BE2C (cell line): ENCODE data around the gene PIN1.

Source experiments
- DNase-seq: peaks from one replicate; pipeline ENCODE4 v3.0.0-alpha.2; 2020
- H3K27me3 ChIP-seq: fragments of 250-450 bp; sonication (Bioruptor Pico); 2 replicates; pipeline ENCODE4 v1.5.1; 2020; ENCODE audit warnings: mild to moderate bottlenecking
- H3K36me3 ChIP-seq: fragments of 250-450 bp; sonication (Bioruptor Pico); 2 replicates; pipeline ENCODE4 v1.5.1; 2020; ENCODE audit warnings: mild to moderate bottlenecking
- H3K4me1 ChIP-seq: fragments of 250-450 bp; sonication (Bioruptor Pico); 2 replicates; pipeline ENCODE4 v1.5.1; 2020
- H3K4me3 ChIP-seq: 2 replicates; pipeline ENCODE4 v1.5.1; 2011; ENCODE audit warnings: low read depth, low read length
- H3K9me3 ChIP-seq: fragments of 250-450 bp; sonication (Bioruptor Pico); 2 replicates; pipeline ENCODE4 v1.5.1; 2020
- TF ChIP-seq, protein P1 (sequence below): IDR thresholded peaks from 2 replicates; pipeline ENCODE4 v1.5.1; 2012; ENCODE audit warnings: mild to moderate bottlenecking, low read depth, low read length

Gene PIN1

DNA sequence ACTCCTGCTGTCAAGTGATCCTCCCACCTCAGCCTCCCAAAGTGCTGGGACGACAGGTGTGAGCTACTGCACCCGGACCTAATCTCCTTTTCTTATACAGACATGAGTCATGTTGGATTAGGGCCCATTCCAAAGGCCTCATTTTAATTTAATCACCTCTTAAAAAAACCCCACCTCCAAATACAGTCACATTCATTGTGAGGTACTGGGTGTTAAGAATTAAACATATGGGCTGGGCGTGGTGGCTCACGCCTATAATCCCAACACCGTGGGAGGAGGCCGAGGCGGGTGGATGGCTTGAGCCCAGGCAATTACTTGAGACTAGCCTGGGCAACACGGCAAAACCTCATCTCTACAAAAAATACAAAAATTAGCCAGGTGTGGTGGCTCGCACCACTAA is 46.6 kb downstream of the PIN1 start:
- Histone ChIP-seq H3K4me3 (no peak overlapping the region), H3K27me3 (no peaks in the 10 kb centered on the region), H3K9me3 (no peaks in the 10 kb centered on the region), H3K4me1 (no peaks in the 10 kb centered on the region), H3K36me3 (no peaks in the 10 kb centered on the region)
- no peak for DNase-seq
- TF ChIP-seq, protein P1, sequence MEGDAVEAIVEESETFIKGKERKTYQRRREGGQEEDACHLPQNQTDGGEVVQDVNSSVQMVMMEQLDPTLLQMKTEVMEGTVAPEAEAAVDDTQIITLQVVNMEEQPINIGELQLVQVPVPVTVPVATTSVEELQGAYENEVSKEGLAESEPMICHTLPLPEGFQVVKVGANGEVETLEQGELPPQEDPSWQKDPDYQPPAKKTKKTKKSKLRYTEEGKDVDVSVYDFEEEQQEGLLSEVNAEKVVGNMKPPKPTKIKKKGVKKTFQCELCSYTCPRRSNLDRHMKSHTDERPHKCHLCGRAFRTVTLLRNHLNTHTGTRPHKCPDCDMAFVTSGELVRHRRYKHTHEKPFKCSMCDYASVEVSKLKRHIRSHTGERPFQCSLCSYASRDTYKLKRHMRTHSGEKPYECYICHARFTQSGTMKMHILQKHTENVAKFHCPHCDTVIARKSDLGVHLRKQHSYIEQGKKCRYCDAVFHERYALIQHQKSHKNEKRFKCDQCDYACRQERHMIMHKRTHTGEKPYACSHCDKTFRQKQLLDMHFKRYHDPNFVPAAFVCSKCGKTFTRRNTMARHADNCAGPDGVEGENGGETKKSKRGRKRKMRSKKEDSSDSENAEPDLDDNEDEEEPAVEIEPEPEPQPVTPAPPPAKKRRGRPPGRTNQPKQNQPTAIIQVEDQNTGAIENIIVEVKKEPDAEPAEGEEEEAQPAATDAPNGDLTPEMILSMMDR: no peak

DNA sequence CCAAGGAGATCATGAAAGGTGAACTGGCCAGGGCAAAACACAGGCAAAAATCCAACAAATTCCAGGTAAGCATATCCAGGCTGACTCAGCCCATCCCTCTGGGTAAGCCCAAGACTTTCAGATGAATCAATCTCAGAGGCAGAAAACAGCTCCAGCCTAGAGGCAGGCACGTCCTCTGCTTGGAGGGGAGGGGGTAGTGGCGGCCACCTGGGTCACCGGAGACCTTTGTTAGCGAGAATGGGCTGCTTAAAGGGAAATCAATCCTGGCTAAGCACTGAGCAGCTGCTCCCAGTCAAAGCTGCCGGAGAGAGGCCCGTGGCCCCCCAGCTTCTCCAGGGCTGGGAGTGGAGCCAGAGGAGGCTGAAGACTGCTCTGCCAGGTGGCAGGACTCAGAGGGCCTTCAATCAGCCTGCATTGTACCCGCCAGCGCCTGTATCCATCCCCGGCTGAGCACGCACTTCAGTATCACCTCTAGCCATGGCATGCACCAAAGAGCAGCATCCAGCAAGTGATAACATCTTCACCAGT is 48.2 kb downstream of the PIN1 start:
- H3K4me3 ChIP-seq: no peak overlapping the region
- no peaks in the 10 kb centered on the region for H3K4me1 ChIP-seq
- TF ChIP-seq, protein P1: no peak
- no peak for DNase-seq
- H3K27me3 ChIP-seq: no peaks in the 10 kb centered on the region
- no peaks in the 10 kb centered on the region for H3K36me3 ChIP-seq
- H3K9me3 ChIP-seq: no peaks in the 10 kb centered on the region

DNA sequence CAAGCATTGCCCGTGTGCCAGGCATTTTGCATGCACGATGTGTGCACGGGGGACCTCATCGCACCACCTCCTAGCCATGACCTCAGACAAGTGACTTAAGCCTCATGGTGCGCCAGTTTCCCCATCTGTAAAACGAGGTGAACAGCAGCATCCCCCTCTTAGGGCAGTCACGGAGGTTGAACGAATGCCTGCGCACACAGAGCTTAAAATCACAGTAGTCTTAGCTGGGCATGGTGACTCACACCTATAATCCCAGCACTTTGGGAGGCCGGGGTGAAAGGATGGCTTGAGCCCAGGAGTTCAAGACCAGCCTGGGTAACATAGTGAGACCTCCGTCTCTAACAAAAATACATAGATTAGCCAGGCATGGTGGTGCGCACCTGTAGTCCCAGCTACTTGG is 48.6 kb downstream of the PIN1 start:
- no peaks in the 10 kb centered on the region for H3K4me1 ChIP-seq
- TF ChIP-seq, protein P1: no peak
- no peak for DNase-seq
- H3K27me3 ChIP-seq: no peaks in the 10 kb centered on the region
- no peaks in the 10 kb centered on the region for H3K36me3 ChIP-seq
- H3K4me3 ChIP-seq: no peak overlapping the region
- H3K9me3 ChIP-seq: no peaks in the 10 kb centered on the region

DNA sequence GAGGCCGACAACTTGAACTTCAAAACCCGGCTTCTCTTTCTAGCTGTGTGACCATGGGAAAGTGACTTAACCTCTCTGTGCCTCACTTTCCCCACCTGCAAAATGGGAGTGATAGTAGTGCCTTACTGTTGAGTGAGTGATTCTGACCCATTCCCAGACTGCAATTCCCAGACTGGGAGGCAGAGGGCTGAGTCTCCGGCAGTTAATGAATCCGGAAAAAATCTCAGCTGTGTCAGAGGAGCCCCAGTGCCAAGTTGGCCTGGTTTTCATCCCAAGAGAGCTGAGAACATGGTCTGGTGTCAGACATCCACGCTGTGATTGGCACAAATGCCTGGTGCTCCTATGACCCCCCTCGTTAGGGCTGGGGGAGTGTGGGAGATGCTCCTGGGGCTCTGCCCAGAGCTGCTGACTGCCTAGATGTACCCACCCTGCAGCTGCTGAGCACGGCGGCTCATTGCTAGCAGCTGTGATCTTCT is 50.0 kb downstream of the PIN1 start:
- no peaks in the 10 kb centered on the region for H3K4me1 ChIP-seq
- peak; percentile 26 for DNase-seq
- TF ChIP-seq, protein P1: peak; percentile 29
- H3K9me3 ChIP-seq: no peaks in the 10 kb centered on the region
- no peaks in the 10 kb centered on the region for H3K36me3 ChIP-seq
- H3K4me3 ChIP-seq: no peak overlapping the region
- no peaks in the 10 kb centered on the region; the same call in 1 of the 2 replicates for H3K27me3 ChIP-seq

DNA sequence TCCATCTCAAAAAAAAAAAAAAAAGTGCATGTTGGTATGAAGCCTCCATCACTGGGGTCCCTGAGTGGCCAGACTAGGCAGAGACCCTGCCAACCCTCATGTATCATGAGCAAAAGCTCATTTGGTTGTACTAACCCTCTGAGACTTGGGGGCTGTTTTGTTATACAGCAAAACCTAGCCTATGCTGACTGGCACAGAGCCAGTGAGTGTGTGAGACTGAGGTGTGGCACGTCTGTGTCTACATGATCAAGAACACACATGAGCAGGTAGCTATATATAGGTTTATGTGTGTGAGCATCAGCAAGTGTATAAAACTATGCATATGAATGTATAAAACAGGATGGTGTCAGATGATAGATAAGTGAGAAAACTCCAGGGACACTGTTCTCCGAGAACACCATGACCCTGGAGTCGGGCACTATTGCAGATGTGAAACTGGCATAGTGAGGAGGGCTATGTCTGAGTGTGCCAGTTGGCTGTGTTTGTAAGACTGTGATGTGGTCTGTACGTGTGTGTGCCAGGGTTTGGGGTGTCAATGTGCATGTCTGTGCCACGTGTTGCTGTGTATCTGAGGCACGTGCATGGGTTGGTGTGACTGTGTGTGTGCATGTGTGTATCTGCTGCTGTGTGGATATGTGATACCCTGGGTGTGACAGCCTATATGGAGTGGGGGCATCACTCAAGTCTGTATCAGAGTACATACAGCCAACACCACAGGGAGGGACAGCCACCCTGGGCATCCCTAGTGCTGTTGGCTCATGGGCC is 56.7 kb downstream of the PIN1 start:
- Histone ChIP-seq H3K4me3 (no peak overlapping the region), H3K9me3 (no peaks in the 10 kb centered on the region), H3K36me3 (no peaks in the 10 kb centered on the region), H3K27me3 (no peaks in the 10 kb centered on the region; the same call in 1 of the 2 replicates), H3K4me1 (no peaks in the 10 kb centered on the region)
- no peak for DNase-seq
- TF ChIP-seq, protein P1: no peak
